GM12891 (cell line): Measurements from ENCODE around the gene SPNS2.

Experiments used
- DNase-seq: peaks from one replicate; pipeline ENCODE4 v3.0.0; 2011; ENCODE audit warnings: low spot score; ENCODE audit not compliant: insufficient read length
- FAIRE-seq: peaks from 2 replicates; lab custom pipeline; 2011; peaks lifted over from hg19 to GRCh38; lab: Jason Lieb, UNC
- PAX5 ChIP-seq: IDR thresholded peaks from 2 replicates; pipeline ENCODE4 v1.6.1; 2011; ENCODE audit warnings: low read length, moderate library complexity, mild to moderate bottlenecking; ENCODE audit not compliant: insufficient read depth, severe bottlenecking
- POLR2A ChIP-seq: IDR thresholded peaks from 2 replicates; pipeline ENCODE4 v1.6.1; 2011; ENCODE audit warnings: low read depth, low read length, control low read depth
- POLR2AphosphoS5 ChIP-seq: IDR thresholded peaks from 2 replicates; pipeline ENCODE4 v1.6.1; 2011; ENCODE audit warnings: low read depth, low read length, control low read depth
- POU2F2 ChIP-seq: IDR thresholded peaks from 2 replicates; pipeline ENCODE4 v1.6.1; 2011; ENCODE audit warnings: low read depth, mild to moderate bottlenecking, control low read depth, low read length, moderate library complexity
- SPI1 ChIP-seq: IDR thresholded peaks from 2 replicates; pipeline ENCODE4 v1.6.1; 2011; ENCODE audit warnings: low read depth, low read length, control low read depth
- TAF1 ChIP-seq: IDR thresholded peaks from 2 replicates; pipeline ENCODE4 v1.6.1; 2011; ENCODE audit warnings: low read depth, low read length, control low read depth

Gene SPNS2

DNA sequence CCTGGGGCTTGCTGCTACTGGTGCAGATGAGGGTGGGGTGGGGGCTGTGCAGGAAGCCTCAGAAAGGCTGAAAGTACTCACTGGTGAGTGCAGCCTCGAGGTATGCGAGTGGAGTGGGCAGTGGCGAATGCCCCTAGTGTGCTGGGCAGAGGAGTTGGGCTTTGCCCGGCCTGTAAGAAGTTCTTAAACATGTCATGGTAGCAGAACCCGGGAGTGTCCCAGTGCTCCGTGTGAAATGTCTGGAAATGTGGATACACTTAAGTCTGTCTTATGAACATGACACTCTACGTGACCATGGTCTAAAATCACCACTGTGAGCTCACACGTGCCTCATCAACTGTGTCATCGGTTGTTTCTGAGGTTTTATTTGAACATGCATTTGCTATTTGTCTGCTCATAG, 87.4 kb downstream of the SPNS2 start:
- TF ChIP-seq POU2F2: no peak
- TF ChIP-seq PAX5: no peak
- TF ChIP-seq POLR2AphosphoS5: no peak
- TF ChIP-seq POLR2A: no peak
- no peak for TF ChIP-seq TAF1
- TF ChIP-seq SPI1: no peak
- no peak for DNase-seq
- no peak for FAIRE-seq

DNA sequence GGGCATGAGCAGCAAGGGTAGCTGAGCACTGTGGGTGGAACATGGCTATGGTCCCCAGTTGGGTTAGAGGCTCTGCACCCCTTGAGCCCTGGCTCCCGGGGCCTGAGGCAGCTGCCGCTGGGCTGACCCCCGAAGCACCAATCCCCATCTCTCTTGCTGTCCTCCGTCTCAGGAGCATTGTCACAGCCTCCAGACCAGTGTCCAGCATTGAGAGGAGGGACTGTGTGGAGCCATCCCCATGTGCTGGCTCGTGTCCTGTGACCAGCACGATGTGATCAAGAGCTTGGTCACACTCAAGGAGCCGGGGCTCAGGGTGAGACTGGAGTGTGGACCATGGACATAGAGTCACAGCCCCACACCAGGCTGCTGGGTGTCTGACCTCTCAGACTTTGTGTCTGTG, 88.5 kb downstream of the SPNS2 start:
- FAIRE-seq (no peak), DNase-seq (no peak)
- no peak for TF ChIP-seq POLR2AphosphoS5
- no peak for TF ChIP-seq POU2F2
- TF ChIP-seq TAF1: no peak
- no peak for TF ChIP-seq PAX5
- TF ChIP-seq SPI1: no peak
- no peak for TF ChIP-seq POLR2A

DNA sequence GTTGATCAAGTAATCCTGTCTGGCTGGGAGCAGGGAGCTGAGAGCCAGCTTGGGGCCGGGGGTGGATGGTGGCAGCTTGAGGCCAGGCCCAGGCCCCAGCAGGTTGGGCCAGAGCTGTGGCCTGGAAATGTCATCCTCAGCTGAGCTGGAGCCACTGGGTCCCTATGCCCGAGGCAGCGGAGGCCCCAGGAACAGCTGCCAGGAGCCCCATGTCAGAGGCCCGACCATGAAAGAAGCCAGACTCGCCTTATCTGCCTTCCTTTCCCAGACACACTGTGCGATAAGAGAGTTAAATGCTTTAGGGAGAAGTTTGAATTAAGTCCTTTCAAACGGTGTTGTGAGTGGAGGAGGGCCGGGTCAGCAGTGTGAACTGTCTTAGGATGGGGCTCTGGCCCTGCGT, 89.1 kb downstream of the SPNS2 start:
- DNase-seq: no peak
- no peak for FAIRE-seq
- TF ChIP-seq TAF1: no peak

GRCh38 chr17:4588391-4588790, 89.7 kb downstream of the SPNS2 start:
- DNase-seq: no peak
- FAIRE-seq: no peak
- TF ChIP-seq TAF1 (no peak), POLR2AphosphoS5 (no peak), POLR2A (no peak), PAX5 (no peak), SPI1 (no peak), POU2F2 (no peak)
